Suprapubic skin (tissue), 2 donors: ENCODE measurements around the gene CIRBP.

Source experiments
- EP300 ChIP-seq: sonication (generic); formaldehyde crosslinking; IDR thresholded peaks from one replicate; pipeline ENCODE4 v1.6.1; 2017; ENCODE audit warnings: antibody characterized with exemption
- POLR2A ChIP-seq, 2 donors: fragments of 450-650 bp; IDR thresholded peaks; one replicate each; pipeline ENCODE4 v1.6.1; 2017; ENCODE audit warnings: antibody characterized with exemption in 2 of 2, mild to moderate bottlenecking in 2 of 2, moderate library complexity in 2 of 2

GRCh38 chr19:1237754-1238368 lies 31.3 kb upstream of the CIRBP start, which contains the start of gene CBARP:
- TF ChIP-seq EP300 (no peak), POLR2A (IDR thresholded peaks at IDR 0.05) (no peak)
